ENCODE data around the gene TIMP1.

GRCh38 chrX:47621851-47622250 is 39.6 kb downstream of the TIMP1 start:
- TF ChIP-seq SUZ12 (IDR thresholded peaks at IDR 0.05; ENCODE audit: extremely low read depth, insufficient read depth, insufficient read length): no peak
- TF ChIP-seq YY1 (IDR thresholded peaks at IDR 0.05; ENCODE audit: insufficient read depth, insufficient read length): no peak

All from NT2/D1 (cell line).